Dermis blood vessel endothelial cell (primary cell): ENCODE data around the gene CBARP. TPM values are rescaled to one million over a fixed set of nuclear protein-coding genes. Genes with fewer than 3 reads are reported as not detected.
A peak's percentile ranks its signal among the peaks of the same experiment; 100 is the strongest.

ENCODE experiments used
- DNase-seq: peaks from one replicate; pipeline ENCODE4 v3.0.0; 2010
- total RNA-seq: library from RNA; depleted of rRNA; stranded (reverse); fragments of >200 nt; gene quantifications from 2 replicates; pipeline ENCODE4 v1.2.3, GENCODE V29; 2014

CBARP gene
- total RNA-seq, 1 donor from 2014 or later: 2.7 TPM

- DNase-seq: peak; percentile 81
Observed at GRCh38 chr19:1264801-1265614, 27.2 kb upstream of the CBARP start.

GRCh38 chr19:1263188-1263587 lies 25.4 kb upstream of the CBARP start:
- no peak for DNase-seq

GRCh38 chr19:1262623-1263123 lies 24.9 kb upstream of the CBARP start:
- DNase-seq: no peak

GRCh38 chr19:1261798-1262622 lies 24.2 kb upstream of the CBARP start:
- DNase-seq: no peak

GRCh38 chr19:1261538-1261797 lies 23.7 kb upstream of the CBARP start:
- no peak for DNase-seq

GRCh38 chr19:1260749-1261537 lies 23.1 kb upstream of the CBARP start:
- peak; percentile 98 for DNase-seq

- no peak for DNase-seq
Observed at GRCh38 chr19:1259876-1260748, 22.3 kb upstream of the CBARP start.

- peak; percentile 72 for DNase-seq
Observed at GRCh38 chr19:1259206-1259875, 21.5 kb upstream of the CBARP start.

- no peak for DNase-seq
Observed at GRCh38 chr19:1258707-1259205, 21.0 kb upstream of the CBARP start.

GRCh38 chr19:1258163-1258492 lies 20.3 kb upstream of the CBARP start:
- DNase-seq: no peak

- no peak for DNase-seq
Observed at GRCh38 chr19:1257475-1258162, 19.8 kb upstream of the CBARP start.

- DNase-seq: no peak
Observed at GRCh38 chr19:1256646-1257474, 19.1 kb upstream of the CBARP start.

GRCh38 chr19:1255186-1256161 lies 17.7 kb upstream of the CBARP start:
- DNase-seq: no peak

GRCh38 chr19:1254530-1255185 lies 16.9 kb upstream of the CBARP start:
- no peak for DNase-seq

GRCh38 chr19:1254081-1254527 lies 16.3 kb upstream of the CBARP start:
- no peak for DNase-seq

- DNase-seq: no peak
Observed at GRCh38 chr19:1253514-1254080, 15.8 kb upstream of the CBARP start.

GRCh38 chr19:1252821-1253513 lies 15.2 kb upstream of the CBARP start:
- DNase-seq: peak; percentile 89
